Stimulated activated CD8-positive, alpha-beta memory T cell treated with anti-CD3 and anti-CD28 coated beads, Interleukin-7, amount 100 ng/mL, for 1 hour (primary cell): ENCODE data around the gene C1QTNF9.
"Not testable (repeated sequence)": the region's sequence is repeated elsewhere in the genome, so short reads cannot be mapped to it uniquely, and the experiment has no call there.

Experiments used
- DNase-seq, 2 donors: peaks; one replicate each; pipeline ENCODE4 v3.0.0-alpha.2; 2020; ENCODE audit warnings: low read depth in 2 of 2

Gene C1QTNF9

DNA sequence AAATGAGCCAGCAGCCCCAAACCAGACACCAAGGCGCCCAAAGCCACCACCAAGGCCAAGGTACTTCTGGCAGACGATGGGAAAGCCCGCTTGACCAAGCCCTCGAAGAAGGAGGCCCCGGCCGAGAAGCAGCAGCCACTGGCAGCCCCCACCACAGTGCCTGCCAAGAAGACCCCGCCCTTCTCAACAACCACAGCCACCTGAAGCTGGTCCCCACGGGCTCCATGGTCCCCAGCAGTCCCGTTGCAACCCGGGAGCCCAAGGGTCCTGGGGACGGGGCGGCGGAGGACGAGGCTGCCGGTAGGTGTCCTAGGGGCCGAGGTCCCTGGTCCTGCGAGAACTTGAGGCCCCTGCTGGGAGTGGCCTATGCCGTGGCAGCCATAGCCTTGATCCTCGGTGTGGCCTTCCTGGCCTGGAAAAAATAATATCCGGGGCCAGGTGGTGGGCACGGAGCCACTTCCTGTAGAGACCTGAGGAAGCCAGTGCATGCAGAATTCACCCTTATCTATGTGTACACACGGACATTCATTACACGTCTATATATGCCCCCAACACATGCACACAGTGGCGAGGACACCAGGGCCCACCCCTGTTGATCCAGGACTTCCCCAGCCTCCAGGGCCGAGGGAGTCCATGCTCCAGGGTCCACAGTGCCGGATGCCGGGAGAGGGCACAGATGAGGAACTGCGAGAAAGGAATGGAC, 13.8 kb downstream of the C1QTNF9 start:
- no peak for DNase-seq

DNA sequence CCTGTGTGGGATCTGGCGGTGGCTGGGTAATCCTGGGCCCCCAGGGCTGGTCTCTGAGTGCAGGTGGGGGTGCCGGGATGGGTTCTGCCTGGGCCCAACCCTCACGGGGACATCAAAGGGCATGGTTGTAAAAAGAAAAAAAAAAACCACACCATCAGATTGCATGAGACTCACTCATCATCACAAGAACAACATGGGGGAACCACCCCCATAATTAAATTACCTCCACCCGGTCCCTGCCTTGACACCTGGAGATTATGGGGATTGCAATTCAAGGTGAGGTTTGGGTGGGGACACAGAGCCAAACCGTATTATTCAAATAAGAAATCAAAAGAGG, 14.3 kb downstream of the C1QTNF9 start:
- no peak for DNase-seq

DNA sequence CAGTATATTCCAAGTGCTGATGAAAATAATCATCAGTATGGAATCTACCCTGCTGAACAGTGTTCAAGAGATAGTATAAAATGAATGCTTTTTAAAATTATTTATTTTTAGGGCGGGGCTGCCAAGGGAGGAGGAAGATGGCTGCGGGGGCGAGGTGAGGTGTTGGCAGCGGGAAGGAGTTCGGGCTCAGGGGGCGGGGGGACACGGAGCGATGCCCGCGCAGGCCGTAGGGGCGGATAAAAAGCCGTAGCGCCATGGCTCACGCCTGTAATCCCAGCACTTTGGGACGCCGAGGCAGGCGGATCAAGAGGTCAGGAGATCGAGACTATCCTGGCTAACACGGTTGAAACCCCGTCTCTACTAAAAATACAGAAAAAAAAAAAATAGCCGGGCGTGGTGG, 18.2 kb downstream of the C1QTNF9 start:
- not testable (repeated sequence) for DNase-seq

DNA sequence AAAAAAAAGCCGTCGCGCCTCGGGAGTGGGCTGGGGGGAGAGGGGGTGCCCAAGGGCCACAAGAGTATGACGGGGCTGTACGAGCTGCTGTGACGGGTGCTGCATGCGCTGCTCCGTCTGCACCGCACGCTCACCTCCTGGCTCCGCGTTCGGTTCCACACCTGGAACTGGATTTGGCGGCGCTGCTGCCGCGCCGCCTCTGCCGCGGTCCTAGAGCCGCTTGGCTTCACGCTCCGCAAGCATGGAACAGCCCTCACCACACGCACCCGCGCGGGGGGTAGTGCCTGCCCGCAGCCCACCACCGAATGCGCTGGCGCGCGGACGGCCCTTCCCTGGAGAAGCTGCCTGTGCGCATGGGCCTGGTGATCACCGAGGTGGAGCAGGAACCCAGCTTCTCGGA, 18.8 kb downstream of the C1QTNF9 start:
- no peak for DNase-seq

DNA sequence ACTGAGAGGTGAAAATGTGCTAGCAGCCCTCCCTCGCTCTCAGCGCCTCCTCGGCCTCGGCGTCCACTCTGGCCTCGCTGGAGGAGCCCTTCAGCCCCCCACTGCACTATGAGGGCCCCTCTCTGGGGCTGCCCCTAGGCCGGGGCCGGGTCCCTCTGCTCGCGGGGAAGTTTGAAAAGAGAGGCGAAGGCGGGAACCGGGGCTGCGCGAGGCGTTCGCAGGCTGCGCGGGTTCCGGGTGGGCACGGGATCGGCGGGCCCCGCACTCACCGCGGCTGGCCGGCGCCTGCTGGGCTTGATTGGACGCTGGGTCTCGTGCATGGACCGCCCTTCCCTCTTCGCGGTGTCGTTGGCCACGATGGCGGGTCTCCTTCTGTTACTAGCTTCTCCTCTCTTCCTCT, 29.3 kb downstream of the C1QTNF9 start:
- no peak for DNase-seq

DNA sequence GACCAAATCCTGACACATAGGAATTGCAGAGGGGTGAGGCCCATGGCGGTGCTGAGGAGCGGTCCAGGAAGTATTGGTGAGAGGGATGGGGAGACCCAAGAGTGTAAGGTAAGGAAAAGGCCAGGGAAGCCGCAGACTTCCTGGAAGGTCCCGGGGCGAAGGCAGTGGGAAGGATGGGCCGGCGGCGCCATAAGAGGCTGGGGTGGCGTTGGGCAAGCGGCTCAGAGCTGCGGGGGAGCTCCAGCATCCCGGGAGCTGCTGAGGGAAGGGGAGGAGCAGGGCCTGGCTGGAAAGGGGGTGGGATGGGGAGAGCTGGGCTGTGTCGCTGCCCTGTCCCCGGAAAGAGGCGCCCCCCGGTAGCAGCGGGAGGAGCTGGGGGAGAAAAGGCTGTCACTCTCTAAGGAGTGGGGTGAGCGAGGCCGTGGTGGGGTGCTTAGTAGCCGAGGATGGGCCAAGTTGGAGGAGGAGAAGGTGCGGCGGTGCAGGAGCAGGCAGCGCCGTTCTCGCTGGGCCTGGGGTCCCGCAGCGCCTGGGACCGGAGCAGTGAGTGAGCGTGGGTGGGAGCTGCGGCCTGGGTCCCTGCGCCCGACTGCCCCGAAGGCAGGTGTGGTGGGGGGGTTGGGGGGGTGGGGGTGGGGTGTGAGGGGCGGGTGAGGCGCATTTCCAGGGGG, 30.7 kb downstream of the C1QTNF9 start:
- DNase-seq, result no peak

DNA sequence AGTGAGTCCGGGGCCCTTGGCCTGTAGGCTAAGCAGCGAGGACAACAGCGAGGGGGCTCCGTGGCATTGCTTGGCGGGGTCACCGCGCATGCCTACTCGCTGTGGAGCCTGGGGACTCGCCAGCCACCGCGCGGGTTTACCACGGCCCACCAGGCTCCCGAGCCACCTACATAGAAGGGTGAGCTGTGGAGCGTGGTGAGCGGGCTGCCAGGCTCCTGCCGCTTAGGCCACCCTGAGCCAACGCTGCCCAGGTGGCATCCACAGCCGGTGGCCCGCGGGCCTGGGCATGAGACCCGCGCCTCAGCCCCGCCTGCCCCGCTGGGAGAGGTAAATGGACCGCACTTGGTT, 31.2 kb downstream of the C1QTNF9 start:
- no peak for DNase-seq

DNA sequence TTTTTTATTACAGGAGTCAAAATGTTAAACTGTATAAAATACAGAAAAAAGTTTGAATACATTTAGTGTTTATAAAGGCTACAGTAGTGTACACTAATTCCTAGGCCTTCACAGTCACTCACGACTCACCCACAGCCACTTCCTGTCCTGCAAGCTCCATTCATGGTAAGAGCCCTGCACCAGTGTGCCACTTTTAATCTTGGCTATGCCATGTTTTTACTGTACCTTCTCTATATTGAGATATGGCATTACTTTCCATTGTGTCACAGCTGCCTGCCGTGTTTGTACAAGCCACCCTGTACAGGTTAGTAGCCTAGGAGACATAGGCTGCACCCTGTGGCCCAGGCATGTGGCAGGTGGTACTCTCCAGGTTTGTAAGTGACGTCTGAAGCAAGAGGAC, 32.1 kb downstream of the C1QTNF9 start:
- no peak for DNase-seq

DNA sequence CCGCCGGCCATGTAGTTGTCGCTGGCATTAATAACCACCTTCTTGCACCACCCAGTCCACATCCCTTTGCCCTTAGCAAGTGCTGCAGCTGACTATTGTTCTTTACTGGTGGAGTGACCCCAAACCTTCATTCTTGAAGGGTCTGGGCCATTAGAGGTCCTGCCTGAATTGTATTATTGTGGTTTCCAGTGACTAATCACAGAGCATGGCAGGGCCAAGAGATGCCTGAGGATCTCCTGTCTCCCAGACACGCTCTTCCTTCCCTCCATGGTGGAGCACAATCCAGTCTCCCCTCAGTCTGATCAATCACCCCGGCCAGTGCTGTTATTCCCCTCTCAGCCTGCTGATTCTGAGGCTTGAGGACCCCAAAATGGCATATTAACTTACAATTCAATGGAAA, 39.0 kb downstream of the C1QTNF9 start:
- DNase-seq, result no peak

DNA sequence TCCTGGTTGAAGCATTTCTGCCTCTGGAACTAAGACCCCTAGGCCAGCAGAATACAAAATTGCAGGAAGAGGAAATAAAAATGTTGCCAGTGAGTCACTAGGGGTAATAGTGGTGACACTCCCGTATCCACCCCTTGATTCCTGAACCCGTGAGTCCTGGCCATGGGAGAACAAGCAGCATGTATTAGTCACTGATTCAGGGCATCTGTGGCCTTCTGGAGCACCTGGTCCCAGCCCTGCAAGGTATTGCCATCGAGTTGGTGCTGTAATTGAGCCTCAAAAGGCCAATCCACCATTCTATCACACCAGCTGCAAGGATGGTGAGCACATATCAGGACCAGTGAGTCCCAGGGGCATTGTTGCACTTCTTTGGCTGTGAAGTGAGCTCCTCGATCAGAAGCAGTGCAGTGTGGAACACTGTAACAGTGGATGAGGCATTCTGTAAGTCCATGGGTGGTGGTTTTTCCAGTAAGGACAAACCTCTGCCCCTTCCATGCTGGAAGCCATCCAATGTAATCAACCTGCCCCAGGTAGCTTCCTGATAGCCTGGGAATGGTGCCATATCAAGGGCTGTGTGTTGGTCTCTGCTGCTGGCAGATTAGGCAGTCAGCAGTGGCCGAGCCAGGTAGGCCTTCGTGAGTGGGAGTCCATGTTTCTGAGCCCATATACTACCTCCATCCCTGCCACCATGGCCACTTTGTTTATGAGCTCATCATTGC, 39.6 kb downstream of the C1QTNF9 start:
- no peak for DNase-seq

DNA sequence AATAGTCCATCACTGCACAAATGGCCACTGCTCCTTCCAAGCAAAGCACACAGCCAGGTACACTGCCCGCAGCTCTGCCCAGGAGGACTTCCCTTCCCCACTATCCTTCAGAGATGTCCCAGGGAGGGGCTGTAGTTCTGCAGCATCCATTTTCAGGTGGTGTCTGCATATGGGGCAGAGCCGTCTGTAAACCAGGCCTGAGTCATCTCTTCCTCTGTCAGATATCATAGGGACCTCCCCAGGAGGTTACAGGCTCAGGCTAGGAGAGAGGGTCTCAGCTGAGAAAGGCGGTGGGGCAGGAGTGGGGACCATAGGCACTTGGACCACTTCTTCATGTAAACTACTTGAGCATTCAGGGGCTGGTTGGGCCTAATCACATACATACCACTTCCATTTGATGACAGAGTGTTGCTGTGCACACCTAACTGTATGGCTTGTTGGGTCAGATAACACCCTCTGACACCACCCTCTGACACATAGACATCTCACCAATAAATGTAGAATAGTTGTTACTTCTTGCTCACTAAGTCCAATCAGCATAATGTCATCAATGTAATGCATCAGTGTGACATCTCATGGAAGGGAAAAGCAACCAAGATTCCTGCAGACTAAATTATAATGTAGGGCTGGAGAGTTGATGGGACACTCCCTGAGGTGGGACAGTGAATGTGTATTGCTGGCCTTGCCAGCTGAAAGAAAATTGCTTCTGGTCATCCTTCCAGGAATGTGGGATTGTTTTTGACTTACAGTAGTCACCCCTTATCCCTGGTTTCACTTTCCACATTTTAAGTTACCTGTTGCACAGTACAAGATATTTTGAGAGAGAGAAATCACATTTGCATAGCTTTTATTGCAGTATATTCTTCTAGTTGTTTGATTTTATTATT, 40.6 kb downstream of the C1QTNF9 start:
- DNase-seq, result not testable (repeated sequence)

DNA sequence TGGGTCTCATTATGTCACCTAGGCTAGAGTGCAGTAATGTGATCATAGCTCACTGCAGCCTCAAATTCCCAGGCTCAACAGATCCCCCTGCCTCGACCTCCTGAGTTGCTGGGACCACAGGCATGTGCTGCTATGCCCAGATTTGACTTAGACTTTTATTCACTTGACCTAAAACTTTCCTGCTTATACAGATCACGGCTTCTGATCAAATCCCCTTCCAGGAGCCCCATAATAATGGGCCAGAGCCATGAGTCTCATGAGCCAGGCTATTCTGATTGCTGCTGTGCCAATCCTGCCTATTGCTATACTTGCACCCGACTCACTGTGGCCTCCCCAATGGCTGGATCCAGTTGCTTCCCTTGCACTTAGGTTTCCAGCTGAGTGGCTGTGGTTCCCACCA, 42.0 kb downstream of the C1QTNF9 start:
- DNase-seq, result no peak

DNA sequence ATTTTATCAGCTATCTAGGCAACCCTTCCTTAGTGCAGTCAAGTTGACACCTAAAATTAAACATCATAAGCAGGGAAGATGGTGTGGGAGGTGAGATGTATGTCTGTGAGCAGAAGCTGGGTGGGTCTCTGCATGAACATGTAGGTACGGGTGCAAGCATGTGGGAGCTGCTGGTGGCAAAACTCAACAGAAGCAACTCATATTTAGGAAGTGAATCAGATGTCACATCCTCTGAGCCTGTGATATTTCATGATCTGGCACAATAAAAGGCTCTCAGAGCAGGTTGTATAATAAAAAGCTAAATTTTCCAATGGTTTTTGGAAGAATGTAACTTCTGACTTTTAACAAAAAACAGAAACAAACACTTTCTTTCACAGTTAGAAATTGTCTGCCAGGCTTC, 44.4 kb downstream of the C1QTNF9 start:
- DNase-seq, result no peak

DNA sequence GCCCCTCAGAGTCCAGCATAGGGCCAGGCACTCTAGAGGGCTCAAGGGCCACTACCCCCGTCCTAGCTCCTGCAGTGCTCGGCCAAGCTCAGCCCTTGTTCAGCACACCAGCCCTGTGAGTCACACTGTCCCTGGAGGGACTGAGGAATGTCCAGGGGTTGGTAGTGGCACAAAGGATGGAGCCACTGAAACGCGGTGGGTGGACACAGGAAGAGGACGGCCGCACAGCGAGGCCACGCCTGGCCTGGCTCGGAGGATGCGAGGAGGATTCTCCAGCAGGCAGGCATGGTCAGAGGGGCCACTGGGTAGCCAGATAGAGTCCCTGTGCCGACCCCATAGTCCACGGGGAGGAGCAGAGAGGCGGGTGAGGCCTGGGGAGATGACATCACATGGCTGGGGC, 45.7 kb downstream of the C1QTNF9 start:
- no peak for DNase-seq

DNA sequence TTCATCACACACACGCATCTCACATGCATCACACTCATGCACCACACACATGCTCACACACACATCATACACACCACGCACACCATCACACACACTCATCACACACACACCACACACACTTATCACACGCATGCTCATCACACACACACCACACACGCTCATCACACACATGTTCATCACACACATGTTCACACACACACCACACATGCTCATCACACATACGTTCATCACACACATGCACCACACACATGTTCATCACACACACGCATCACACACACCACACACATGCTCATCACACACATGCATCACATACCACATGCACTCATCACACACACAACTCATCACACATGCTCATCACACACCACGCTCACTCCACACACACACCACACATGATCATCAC, 46.9 kb downstream of the C1QTNF9 start:
- DNase-seq, result no peak

DNA sequence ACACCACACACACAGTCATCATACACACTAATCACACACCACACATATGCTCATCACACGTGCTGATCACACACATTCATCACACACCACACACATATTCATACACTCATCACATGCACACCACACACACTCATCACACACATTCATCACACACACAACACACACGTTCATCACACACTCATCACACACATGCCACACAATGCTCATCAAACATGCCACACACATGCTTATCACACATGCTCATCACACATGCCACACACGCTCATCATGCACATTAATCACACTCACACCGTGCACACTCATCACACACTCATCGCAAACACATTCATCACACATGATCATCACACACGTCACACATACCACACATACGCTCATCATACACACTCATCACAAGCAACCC, 47.5 kb downstream of the C1QTNF9 start:
- DNase-seq, result no peak

DNA sequence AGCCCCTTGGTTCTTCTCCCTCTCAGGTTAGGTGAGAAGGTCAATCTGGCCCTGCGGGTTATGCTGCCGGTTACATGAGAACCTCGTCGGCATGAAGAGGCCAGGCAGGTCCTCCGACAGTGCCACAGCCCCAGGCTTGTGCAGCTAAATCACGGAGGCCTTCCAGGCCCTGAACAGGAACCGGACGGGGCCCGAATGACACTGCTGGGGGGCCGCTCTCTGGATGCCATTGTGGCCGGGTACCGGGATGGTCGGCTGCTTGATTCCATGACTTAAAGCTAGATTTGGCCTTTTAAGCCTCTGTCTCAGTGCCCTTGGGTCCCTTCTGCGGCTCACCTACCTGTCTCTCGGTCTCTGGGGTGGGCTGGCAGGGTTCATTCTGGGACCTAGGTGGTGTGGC, 48.4 kb downstream of the C1QTNF9 start:
- no peak for DNase-seq

DNA sequence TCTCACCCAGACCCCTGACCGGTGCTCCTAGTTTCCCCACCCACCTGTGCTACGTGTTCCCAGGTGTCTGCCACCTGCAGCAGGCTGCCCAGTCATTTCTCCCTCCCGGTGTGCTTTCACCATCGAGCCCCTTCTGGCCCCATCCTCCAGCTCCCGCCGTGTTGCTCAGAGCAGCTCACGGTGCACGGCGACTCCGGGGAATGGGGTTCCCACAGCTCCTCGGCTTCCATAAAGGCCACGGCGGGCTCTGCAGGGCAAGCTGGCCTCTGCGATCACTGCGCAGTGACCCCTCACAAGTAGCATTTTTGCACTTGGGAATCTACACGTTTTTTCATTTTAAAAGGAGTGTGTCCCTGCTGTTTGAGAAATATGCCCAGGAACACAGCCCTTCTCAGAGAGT, 49.5 kb downstream of the C1QTNF9 start:
- DNase-seq, result not testable (repeated sequence)

DNA sequence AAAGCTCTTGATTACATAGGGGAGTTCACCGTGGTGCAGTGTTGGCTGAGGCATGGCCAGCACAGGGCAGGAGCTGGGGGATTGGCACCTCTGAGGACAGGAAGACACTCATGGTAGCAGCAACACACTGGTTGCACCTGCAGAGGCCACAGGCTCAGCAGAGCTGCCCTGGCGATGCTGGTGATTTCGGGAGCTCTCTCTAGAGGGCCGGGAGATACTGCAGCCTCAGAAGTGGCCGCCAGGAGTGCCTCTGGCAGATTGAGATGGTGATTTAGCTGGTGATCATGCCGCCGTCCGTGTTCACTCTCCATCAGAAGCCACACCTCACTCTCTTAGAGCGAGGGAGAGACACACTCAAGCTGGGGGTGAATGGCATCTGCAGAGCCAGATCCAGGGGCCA, 49.9 kb downstream of the C1QTNF9 start:
- not testable (repeated sequence) for DNase-seq

DNA sequence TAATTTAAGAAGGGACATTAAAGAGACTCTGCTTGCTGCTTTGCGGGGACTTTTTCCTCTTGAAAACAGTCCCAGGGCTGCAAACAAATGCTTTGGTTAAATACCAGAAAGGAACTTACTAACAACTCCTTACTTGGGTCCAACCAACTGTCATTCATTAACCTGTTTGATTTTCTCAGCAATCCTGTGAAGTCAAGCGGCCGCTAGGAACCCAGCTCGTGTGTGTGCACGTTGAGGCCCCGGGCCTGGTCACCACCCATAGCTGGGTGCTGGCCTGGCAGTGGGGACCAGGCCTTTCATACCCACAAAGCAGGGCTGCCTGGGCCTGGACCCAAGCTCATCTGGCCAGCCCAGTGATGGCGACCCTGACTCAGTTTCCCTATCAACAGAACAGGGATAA, 50.7 kb downstream of the C1QTNF9 start:
- DNase-seq, result no peak

DNA sequence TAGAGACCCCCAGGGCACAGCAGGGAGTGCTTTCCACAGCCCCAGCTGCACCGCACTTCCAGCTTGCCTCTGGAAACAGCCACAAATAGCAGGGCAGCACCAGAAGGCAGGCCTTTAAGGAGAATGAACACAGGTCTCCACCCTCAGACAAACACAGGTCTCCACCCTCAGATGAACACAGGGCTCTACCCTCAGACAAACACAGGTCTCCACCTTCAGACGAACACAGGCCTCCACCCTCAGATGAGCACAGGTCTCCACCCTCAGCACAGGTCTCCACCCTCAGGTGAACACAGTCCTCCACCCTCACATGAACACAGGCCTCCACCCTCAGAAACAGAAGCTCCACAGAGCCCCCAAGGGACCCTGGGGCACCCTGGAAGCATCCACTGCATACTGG, 51.7 kb downstream of the C1QTNF9 start:
- DNase-seq, result no peak

DNA sequence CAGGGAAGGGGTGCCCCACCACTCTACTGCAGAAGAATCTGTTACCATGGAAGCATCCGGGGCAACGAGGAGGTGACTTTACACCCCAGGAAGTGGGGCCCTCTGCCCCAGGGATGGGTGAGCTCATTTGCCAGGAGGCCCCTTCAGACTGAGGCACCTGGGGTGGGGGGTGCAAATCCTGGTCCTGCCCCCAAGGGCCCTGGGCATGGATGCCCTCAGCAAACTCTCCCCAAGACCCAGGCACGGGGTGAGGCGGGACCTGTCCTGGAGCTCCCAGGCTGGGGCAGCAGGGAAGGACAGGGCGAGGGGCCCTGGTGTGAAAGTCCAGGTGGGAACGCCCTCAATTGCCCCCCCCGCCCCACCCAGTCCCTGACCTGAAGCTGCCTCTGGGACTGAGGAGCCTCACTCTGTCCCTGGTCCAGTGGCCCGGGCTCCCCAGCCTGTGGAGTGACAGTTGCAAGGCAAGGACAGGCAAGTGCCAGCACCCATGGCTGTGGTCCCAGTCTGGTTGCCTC, 52.5 kb downstream of the C1QTNF9 start:
- DNase-seq, result no peak
